Activated naive CD4-positive, alpha-beta T cell treated with anti-CD3 and anti-CD28 coated beads, Interleukin-2, amount 50 U/mL, for 24 hours (primary cell): ENCODE measurements around the gene EIF6.

Source experiments
- H3K27ac Mint-ChIP-seq: one replicate; pipeline ENCODE4 v1.8.0; 2021; ENCODE audit warnings: mild to moderate bottlenecking, mixed read lengths
- H3K27me3 Mint-ChIP-seq: one replicate; pipeline ENCODE4 v1.8.0; 2021; ENCODE audit warnings: mixed read lengths
- H3K36me3 Mint-ChIP-seq: one replicate; pipeline ENCODE4 v1.8.0; 2021; ENCODE audit warnings: mixed read lengths
- H3K4me1 Mint-ChIP-seq: one replicate; pipeline ENCODE4 v1.8.0; 2021; ENCODE audit warnings: mixed read lengths
- H3K4me3 Mint-ChIP-seq: one replicate; pipeline ENCODE4 v1.8.0; 2021; ENCODE audit warnings: mild to moderate bottlenecking, mixed read lengths
- H3K9me3 Mint-ChIP-seq: one replicate; pipeline ENCODE4 v1.8.0; 2021; ENCODE audit warnings: mixed read lengths

EIF6 gene

GRCh38 chr20:35279533-35280174, 4.9 kb downstream of the EIF6 start:
- Mint-ChIP-seq H3K9me3 (no peaks in the 10 kb centered on the region), H3K27me3 (no peaks in the 10 kb centered on the region), H3K4me1 (peaks cover 23% of the 10 kb centered on the region), H3K36me3 (peaks cover 18% of the 10 kb centered on the region), H3K27ac (peak overlapping the region; percentile 52), H3K4me3 (no peak overlapping the region)

GRCh38 chr20:35279040-35279439, 5.5 kb downstream of the EIF6 start:
- Mint-ChIP-seq H3K4me3 (no peak overlapping the region), H3K36me3 (peaks cover 18% of the 10 kb centered on the region), H3K9me3 (no peaks in the 10 kb centered on the region), H3K4me1 (peaks cover 23% of the 10 kb centered on the region), H3K27me3 (no peaks in the 10 kb centered on the region), H3K27ac (peak overlapping the region; percentile 52)

GRCh38 chr20:35277531-35278395, 6.8 kb downstream of the EIF6 start, which contains the start of gene MMP24OS:
TSS of gene MMP24OS (minus strand) at chr20:35278122. CDS start at chr20:35277929, 193 bp downstream.
- Mint-ChIP-seq H3K4me3 (peak within 1 kb of the TSS; percentile 97), H3K27me3 (no peaks in the 10 kb centered on the region), H3K36me3 (peaks cover 15% of the 10 kb centered on the region), H3K27ac (peak within 1 kb of the TSS; percentile 97), H3K9me3 (no peaks in the 10 kb centered on the region), H3K4me1 (peaks cover 17% of the 10 kb centered on the region)

GRCh38 chr20:35277127-35277526, 7.4 kb downstream of the EIF6 start:
- H3K36me3 Mint-ChIP-seq = peaks cover 14% of the 10 kb centered on the region
- no peaks in the 10 kb centered on the region for H3K27me3 Mint-ChIP-seq
- H3K4me1 Mint-ChIP-seq = peaks cover 16% of the 10 kb centered on the region
- peak overlapping the region; percentile 97 for H3K27ac Mint-ChIP-seq
- H3K4me3 Mint-ChIP-seq = peak overlapping the region; percentile 97
- no peaks in the 10 kb centered on the region for H3K9me3 Mint-ChIP-seq

- peaks cover 11% of the 10 kb centered on the region for H3K36me3 Mint-ChIP-seq
- peak overlapping the region; percentile 97 for H3K4me3 Mint-ChIP-seq
- no peaks in the 10 kb centered on the region for H3K9me3 Mint-ChIP-seq
- H3K27ac Mint-ChIP-seq = no peak overlapping the region
- H3K4me1 Mint-ChIP-seq = peaks cover 11% of the 10 kb centered on the region
- no peaks in the 10 kb centered on the region for H3K27me3 Mint-ChIP-seq
Measured at GRCh38 chr20:35276408-35276807, 8.2 kb downstream of the EIF6 start.

- Mint-ChIP-seq H3K27ac (no peak overlapping the region), H3K36me3 (peaks cover 11% of the 10 kb centered on the region), H3K4me1 (peaks cover 11% of the 10 kb centered on the region), H3K4me3 (peak overlapping the region; percentile 97), H3K27me3 (no peaks in the 10 kb centered on the region), H3K9me3 (no peaks in the 10 kb centered on the region)
Measured at GRCh38 chr20:35275741-35276251, 8.8 kb downstream of the EIF6 start.

GRCh38 chr20:35274172-35275092, 10.1 kb downstream of the EIF6 start:
- peak overlapping the region; percentile 12 for H3K27ac Mint-ChIP-seq
- no peak overlapping the region for H3K4me3 Mint-ChIP-seq
- peaks cover 6% of the 10 kb centered on the region for H3K36me3 Mint-ChIP-seq
- peaks cover 11% of the 10 kb centered on the region for H3K4me1 Mint-ChIP-seq
- H3K9me3 Mint-ChIP-seq = no peaks in the 10 kb centered on the region
- H3K27me3 Mint-ChIP-seq = no peaks in the 10 kb centered on the region

GRCh38 chr20:35273449-35274171, 11.0 kb downstream of the EIF6 start:
- Mint-ChIP-seq H3K4me3 (no peak overlapping the region), H3K27me3 (no peaks in the 10 kb centered on the region), H3K9me3 (no peaks in the 10 kb centered on the region), H3K27ac (no peak overlapping the region), H3K36me3 (peaks cover 4% of the 10 kb centered on the region), H3K4me1 (peaks cover 11% of the 10 kb centered on the region)

GRCh38 chr20:35271904-35272303, 12.7 kb downstream of the EIF6 start:
- peaks cover 12% of the 10 kb centered on the region for H3K4me1 Mint-ChIP-seq
- H3K27me3 Mint-ChIP-seq = no peaks in the 10 kb centered on the region
- no peaks in the 10 kb centered on the region for H3K9me3 Mint-ChIP-seq
- no peak overlapping the region for H3K27ac Mint-ChIP-seq
- H3K4me3 Mint-ChIP-seq = no peak overlapping the region
- peaks cover 1% of the 10 kb centered on the region for H3K36me3 Mint-ChIP-seq

- Mint-ChIP-seq H3K27ac (no peak overlapping the region), H3K4me3 (no peak overlapping the region), H3K36me3 (peaks cover 4% of the 10 kb centered on the region), H3K4me1 (peaks cover 14% of the 10 kb centered on the region), H3K9me3 (no peaks in the 10 kb centered on the region), H3K27me3 (no peaks in the 10 kb centered on the region)
Measured at GRCh38 chr20:35271073-35271882, 13.3 kb downstream of the EIF6 start.

GRCh38 chr20:35270021-35270902, 14.3 kb downstream of the EIF6 start:
- Mint-ChIP-seq H3K36me3 (peaks cover 4% of the 10 kb centered on the region), H3K27ac (no peak overlapping the region), H3K4me1 (peaks cover 10% of the 10 kb centered on the region), H3K4me3 (no peak overlapping the region), H3K27me3 (no peaks in the 10 kb centered on the region), H3K9me3 (no peaks in the 10 kb centered on the region)

GRCh38 chr20:35269055-35269781, 15.4 kb downstream of the EIF6 start:
- Mint-ChIP-seq H3K36me3 (peaks cover 4% of the 10 kb centered on the region), H3K4me1 (peaks cover 13% of the 10 kb centered on the region), H3K27ac (no peak overlapping the region), H3K27me3 (no peaks in the 10 kb centered on the region), H3K4me3 (no peak overlapping the region), H3K9me3 (no peaks in the 10 kb centered on the region)

- Mint-ChIP-seq H3K4me1 (peaks cover 14% of the 10 kb centered on the region), H3K9me3 (no peaks in the 10 kb centered on the region), H3K36me3 (peaks cover 13% of the 10 kb centered on the region), H3K4me3 (no peak overlapping the region), H3K27ac (no peak overlapping the region), H3K27me3 (no peaks in the 10 kb centered on the region)
Measured at GRCh38 chr20:35267092-35267491, 17.5 kb downstream of the EIF6 start.
